Measurements from ENCODE around the gene C20orf173. TPM values are rescaled to one million over a fixed set of nuclear protein-coding genes. Genes with fewer than 3 reads are reported as not detected.

The C20orf173 gene
- polyA plus RNA-seq, 1 donor: not detected

DNA sequence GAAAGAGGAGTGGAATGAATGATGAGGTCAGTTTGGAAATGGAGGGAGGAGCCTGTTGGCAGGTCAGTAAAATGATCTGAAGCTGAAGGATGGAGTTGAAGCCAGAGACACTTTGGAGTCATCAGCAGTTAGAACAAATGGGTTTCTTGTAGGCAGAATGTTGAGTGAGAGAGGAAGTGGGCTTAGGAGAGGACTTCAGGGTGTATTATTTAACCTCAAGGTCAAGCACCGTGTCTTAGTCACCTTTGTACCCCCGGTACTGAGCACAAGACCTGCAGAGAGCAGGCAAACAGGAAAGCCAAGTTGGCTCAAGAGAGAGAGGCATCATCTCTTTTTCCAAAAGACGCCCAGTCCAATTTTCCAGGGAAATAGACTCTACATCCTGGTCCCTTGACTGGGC, 23.3 kb downstream of the C20orf173 start:
- DNase-seq: no peak

GRCh38 chr20:35504751-35505150, 24.7 kb downstream of the C20orf173 start:
- no peak for DNase-seq

DNA sequence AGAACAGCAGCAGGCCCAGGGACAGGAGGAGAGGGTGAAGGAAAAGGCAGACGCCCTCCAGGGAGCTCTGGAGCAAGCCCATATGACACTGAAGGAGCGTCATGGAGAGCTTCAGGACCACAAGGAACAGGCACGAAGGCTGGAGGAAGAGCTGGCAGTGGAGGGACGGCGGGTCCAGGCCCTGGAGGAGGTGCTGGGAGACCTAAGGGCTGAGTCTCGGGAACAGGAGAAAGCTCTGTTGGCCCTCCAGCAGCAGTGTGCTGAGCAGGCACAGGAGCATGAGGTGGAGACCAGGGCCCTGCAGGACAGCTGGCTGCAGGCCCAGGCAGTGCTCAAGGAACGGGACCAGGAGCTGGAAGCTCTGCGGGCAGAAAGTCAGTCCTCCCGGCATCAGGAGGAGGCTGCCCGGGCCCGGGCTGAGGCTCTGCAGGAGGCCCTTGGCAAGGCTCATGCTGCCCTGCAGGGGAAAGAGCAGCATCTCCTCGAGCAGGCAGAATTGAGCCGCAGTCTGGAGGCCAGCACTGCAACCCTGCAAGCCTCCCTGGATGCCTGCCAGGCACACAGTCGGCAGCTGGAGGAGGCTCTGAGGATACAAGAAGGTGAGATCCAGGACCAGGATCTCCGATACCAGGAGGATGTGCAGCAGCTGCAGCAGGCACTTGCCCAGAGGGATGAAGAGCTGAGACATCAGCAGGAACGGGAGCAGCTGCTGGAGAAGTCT, 25.5 kb downstream of the C20orf173 start:
- DNase-seq: peak; percentile 38

GRCh38 chr20:35503281-35503680, 26.2 kb downstream of the C20orf173 start:
- DNase-seq: no peak

- no peak for DNase-seq
Measured at GRCh38 chr20:35502352-35502751, 27.1 kb downstream of the C20orf173 start.

DNA sequence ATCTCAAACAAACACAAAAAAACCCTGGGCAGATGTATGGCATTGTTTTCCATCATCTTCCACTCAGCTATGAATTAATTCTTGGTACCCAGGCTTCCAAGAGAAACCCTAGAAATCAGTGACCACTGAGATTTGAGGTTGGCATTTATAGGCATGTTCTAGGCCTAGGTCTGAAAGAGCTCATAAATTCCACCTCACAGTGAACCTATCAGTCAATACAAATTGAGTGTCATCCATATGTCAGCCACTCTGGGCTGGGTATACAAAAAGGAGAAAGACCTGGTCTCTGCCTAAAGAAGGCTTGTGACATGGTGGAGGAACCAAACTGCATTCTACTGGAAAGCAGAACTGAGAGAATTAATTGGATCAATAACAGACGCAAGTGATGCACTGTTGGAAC, 30.2 kb downstream of the C20orf173 start:
- DNase-seq: no peak

GRCh38 chr20:35497780-35498189, 31.7 kb downstream of the C20orf173 start:
- peak; percentile 86 for DNase-seq

DNA sequence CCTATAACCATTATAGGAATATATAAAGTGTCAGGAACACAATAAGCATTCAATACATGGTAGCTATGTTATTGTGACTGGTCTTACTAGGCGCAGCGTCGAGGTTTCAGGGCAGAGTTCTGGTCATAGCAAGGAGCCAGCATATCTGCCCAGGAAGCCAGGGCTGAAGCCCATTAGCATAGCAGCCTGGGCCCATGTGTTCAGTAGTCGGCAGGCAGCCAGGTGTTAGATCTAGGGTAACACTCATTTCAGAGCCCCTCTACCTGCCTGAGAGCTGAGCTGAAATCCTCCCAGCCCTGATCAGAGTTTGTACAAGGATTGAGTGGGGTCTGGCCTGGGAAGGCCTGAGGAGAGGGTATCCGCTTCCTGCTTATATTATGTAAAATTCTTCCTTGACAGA, 32.1 kb downstream of the C20orf173 start:
- no peak for DNase-seq

DNA sequence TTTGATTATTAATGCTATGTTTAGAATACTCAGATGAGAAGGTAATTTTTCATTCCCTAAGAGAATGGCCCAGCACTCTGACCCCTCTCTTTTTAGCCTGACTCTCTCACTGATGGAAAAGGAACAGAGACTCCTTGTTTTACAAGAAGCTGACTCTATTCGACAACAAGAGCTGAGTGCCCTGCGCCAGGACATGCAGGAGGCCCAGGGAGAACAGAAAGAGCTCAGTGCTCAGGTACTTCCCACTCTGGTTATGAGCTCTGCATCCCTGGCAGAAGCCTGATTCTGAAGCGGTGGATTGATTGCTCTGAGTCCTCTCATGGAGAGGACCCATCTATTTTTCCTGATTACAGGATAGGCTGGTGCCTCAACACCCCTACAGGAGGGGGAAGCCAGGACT, 33.0 kb downstream of the C20orf173 start:
- no peak for DNase-seq

DNA sequence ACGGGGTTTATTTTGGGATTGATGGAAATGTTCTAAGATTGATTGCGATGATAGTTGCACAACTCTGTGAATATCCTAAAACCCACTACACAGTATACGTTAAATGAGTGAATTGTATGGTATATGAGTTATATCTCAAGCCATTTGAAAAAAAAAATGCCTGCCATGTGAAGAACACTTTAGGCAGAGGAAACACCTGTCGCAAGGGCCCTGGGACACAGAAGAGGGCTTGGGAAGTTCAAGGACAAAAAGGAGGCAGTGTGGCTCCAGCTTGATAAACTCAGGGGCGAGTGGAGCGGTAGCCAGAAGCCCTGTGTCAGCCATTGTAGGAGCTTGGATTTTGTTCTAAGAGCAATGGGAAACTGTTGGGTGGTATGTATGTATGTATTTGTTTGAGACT, 37.1 kb downstream of the C20orf173 start:
- DNase-seq: no peak

GRCh38 chr20:35491823-35492222, 37.6 kb downstream of the C20orf173 start:
- no peak for DNase-seq

GRCh38 chr20:35490736-35491181, 38.7 kb downstream of the C20orf173 start:
- no peak for DNase-seq

DNA sequence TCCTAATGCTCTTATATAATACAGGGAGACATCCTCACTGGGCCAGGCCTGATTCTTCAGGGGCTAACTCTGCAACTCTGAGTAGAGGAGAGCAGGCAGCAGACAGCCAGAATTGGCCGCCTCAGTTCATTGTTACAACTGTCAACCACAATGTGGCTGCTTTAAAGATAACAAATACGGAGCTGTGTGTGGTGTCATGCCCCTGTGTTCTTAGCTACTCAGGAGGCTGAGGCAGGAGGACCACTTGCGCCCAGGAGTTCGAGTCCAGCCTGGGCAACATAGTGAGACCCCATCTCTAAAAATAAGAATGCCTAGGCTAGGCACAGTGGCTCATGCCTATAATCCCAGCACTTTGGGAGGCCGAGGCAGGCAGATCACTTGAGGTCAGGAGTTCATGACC, 39.7 kb downstream of the C20orf173 start:
- DNase-seq: no peak

DNA sequence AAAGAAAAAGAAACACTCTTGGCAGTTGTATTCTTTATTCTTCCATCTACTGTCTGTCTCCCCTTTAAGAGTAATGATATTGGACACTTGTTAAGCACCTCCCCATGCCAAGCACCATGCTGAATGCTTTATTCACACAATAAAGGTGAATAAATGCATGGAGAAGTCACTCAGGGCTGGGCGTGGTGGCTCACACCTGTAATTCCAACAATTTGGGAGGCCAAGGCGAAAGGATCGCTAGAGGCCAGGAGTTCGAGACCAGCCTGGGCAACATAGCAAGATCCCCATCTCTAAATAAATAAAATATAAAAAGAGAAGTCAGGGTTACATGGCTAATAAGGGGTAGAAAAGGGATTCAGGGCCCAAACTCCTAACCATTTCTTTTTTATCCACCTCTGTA, 42.0 kb downstream of the C20orf173 start:
- DNase-seq: no peak

GRCh38 chr20:35479798-35480197, 49.7 kb downstream of the C20orf173 start:
- DNase-seq: no peak

GRCh38 chr20:35478804-35479472, 50.5 kb downstream of the C20orf173 start:
- no peak for DNase-seq

Other genes starting within 250 kb of the C20orf173 start
- gene EIF6, start 244.9 kb downstream of the C20orf173 start, polyA plus RNA-seq (ENCODE audit: insufficient read length): 75.6 TPM
- 0.17 TPM for gene FAM83C, start 237.2 kb downstream of the C20orf173 start, polyA plus RNA-seq (ENCODE audit: insufficient read length)
- 42.2 TPM for gene UQCC1, start 117.7 kb downstream of the C20orf173 start, polyA plus RNA-seq (ENCODE audit: insufficient read length)
- gene GDF5, start 91.4 kb downstream of the C20orf173 start, polyA plus RNA-seq (ENCODE audit: insufficient read length): 0.19 TPM
- gene CEP250, start 74.1 kb downstream of the C20orf173 start, polyA plus RNA-seq (ENCODE audit: insufficient read length): 31.0 TPM
- 218 TPM for gene ERGIC3, start 12.4 kb upstream of the C20orf173 start, polyA plus RNA-seq (ENCODE audit: insufficient read length)
- gene SPAG4, start 86.2 kb upstream of the C20orf173 start, polyA plus RNA-seq (ENCODE audit: insufficient read length): 3.7 TPM
- gene CPNE1, start 135.2 kb upstream of the C20orf173 start, polyA plus RNA-seq (ENCODE audit: insufficient read length): 144 TPM
- gene RBM12, start 135.2 kb upstream of the C20orf173 start, polyA plus RNA-seq (ENCODE audit: insufficient read length): 49.3 TPM
- 16.1 TPM for gene NFS1, start 169.7 kb upstream of the C20orf173 start, polyA plus RNA-seq (ENCODE audit: insufficient read length)
- 76.7 TPM for gene ROMO1, start 169.8 kb upstream of the C20orf173 start, polyA plus RNA-seq (ENCODE audit: insufficient read length)
- 282 TPM for gene RBM39, start 212.6 kb upstream of the C20orf173 start, polyA plus RNA-seq (ENCODE audit: insufficient read length)
- gene PHF20, start 242.4 kb upstream of the C20orf173 start, polyA plus RNA-seq (ENCODE audit: insufficient read length): 29.4 TPM

Measured in hindlimb muscle (tissue), 1 donor.